Coronary artery (tissue), 2 donors: ENCODE results near the gene CLEC16A.
A peak's percentile ranks its signal among the peaks of the same experiment; 100 is the strongest.
"Not testable (repeated sequence)": the region's sequence is repeated elsewhere in the genome, so short reads cannot be mapped to it uniquely, and the experiment has no call there.

ENCODE experiments used
- DNase-seq: peaks from one replicate; pipeline ENCODE4 v3.0.0-alpha.2; 2017; ENCODE audit warnings: low spot score
- H3K27ac ChIP-seq, 2 donors: fragments of 200-600 bp; sonication (generic); one replicate each; pipeline ENCODE4 v1.5.1; 2016 to 2019
- H3K4me3 ChIP-seq: fragments of 200-600 bp; sonication (generic); 2 replicates; pipeline ENCODE4 v1.5.1; 2016; ENCODE audit warnings: mild to moderate bottlenecking, moderate library complexity
- TF ChIP-seq, protein P1 (sequence below): fragments of 200-600 bp; sonication (generic); IDR thresholded peaks from one replicate; pipeline ENCODE4 v1.5.1; 2019; ENCODE audit warnings: antibody characterized with exemption

The CLEC16A gene

DNA sequence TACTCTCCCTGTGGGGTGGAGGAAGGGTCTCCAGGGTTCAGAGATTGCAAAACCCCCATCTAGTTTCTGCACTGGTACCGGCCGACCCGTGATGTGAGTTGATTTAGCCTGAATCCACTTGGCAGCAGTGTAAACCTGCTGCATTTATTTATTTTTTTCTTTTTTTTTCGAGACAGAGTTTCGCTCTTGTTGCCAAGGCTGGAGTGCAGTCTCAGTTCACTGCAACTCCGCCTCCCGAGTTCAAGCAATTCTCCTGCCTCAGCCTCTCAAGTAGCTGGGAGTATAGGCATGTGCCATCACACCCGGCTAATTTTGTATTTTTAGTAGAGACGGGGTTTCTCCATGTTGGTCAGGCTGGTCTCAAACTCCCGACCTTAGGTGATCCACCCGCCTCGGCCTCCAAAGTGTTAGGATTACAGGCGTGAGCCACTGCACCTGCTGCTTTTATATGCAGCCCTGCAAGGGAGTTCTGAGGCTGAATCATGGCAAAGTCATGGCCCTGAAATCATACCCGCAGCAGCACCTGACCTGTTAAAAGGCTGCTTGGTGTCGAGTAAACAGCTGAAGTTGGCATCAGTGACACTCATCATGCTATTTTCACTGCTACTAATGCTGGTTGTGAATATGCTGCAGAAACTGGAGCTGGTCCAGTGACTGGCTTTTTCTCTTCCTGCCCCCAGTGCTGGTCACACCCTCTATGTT, 23.5 kb upstream of the CLEC16A start:
- no peak for DNase-seq
- TF ChIP-seq, protein P1, sequence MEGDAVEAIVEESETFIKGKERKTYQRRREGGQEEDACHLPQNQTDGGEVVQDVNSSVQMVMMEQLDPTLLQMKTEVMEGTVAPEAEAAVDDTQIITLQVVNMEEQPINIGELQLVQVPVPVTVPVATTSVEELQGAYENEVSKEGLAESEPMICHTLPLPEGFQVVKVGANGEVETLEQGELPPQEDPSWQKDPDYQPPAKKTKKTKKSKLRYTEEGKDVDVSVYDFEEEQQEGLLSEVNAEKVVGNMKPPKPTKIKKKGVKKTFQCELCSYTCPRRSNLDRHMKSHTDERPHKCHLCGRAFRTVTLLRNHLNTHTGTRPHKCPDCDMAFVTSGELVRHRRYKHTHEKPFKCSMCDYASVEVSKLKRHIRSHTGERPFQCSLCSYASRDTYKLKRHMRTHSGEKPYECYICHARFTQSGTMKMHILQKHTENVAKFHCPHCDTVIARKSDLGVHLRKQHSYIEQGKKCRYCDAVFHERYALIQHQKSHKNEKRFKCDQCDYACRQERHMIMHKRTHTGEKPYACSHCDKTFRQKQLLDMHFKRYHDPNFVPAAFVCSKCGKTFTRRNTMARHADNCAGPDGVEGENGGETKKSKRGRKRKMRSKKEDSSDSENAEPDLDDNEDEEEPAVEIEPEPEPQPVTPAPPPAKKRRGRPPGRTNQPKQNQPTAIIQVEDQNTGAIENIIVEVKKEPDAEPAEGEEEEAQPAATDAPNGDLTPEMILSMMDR, result no peak
- peak overlapping the region; percentile 83 to 89 for H3K27ac ChIP-seq
- H3K4me3 ChIP-seq, result no peak overlapping the region

DNA sequence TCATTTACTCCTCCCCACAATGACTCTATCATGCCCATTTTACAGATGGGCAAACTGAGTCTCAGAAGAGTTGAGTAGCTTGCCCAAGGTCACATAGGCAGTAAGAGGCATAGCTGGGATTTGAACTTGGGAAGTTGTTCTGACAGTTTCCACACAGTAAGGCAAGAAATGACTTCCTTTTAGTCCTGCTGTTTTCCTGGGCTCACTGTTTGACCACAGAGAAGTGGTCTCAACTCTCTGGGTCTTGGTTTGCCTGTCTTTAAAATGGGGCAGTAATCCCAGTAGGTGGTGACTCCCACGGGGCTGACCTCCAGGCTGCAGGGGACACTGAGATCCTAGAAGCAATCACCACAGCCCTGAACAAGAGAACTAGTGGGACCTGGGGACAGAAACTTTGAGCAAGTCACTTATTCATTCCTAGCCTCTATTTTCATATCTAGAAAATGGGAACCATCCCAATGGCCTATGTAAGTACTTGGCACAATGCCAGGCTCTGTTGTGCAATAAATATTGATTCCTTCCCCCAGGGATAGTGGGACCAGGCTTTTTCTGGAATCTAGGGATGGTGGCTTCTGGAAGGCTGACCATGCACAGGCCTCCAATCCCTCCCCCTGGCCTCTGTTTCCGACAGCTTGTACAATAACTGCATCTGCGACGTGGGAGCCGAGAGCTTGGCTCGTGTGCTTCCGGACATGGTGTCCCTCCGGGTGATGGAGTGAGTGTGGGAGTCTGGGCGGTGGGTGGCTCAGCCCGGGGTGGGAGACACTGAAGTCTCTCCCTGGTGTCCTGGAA, 22.6 kb upstream of the CLEC16A start:
- Histone ChIP-seq H3K4me3 (no peak overlapping the region), H3K27ac (peak overlapping the region; percentile 83 to 89)
- TF ChIP-seq, protein P1, result no peak
- DNase-seq, result no peak

DNA sequence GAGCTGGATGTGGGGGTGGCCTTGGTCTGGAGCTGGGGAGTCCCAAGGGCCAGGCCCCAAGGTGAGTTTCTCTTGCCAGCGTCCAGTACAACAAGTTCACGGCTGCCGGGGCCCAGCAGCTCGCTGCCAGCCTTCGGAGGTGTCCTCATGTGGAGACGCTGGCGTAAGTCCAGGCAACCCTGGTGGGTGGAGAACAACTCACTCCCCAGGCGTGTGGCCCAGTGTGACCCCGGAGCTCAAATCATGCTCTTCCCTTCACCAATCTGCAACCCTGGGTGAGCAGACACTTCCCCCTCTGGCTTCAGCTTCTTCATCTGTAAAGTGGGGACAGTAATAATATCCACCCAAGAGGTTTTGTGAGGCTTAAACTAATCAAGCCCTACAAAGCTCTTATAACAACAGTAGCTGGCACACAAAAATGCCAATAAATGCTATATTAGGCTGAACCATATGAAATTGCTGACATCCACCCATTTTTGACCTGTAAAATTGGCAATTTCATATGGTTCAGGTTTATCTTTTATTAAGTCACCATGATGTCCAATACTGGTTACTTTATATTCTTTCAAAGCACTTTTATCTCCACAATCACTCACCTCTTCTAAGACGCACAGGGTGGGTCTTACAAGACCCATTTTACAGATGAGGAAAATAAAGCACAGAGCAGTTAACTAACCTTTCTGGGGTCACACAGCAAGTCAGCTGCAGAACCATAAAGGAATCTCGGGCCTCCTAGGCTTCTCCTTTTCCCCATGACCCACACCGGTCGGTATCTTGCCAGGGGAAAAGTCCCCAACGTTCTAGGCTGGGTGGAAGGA, 21.8 kb upstream of the CLEC16A start:
- Histone ChIP-seq H3K4me3 (no peak overlapping the region), H3K27ac (peak overlapping the region; percentile 83 to 89)
- TF ChIP-seq, protein P1, result no peak
- no peak for DNase-seq

DNA sequence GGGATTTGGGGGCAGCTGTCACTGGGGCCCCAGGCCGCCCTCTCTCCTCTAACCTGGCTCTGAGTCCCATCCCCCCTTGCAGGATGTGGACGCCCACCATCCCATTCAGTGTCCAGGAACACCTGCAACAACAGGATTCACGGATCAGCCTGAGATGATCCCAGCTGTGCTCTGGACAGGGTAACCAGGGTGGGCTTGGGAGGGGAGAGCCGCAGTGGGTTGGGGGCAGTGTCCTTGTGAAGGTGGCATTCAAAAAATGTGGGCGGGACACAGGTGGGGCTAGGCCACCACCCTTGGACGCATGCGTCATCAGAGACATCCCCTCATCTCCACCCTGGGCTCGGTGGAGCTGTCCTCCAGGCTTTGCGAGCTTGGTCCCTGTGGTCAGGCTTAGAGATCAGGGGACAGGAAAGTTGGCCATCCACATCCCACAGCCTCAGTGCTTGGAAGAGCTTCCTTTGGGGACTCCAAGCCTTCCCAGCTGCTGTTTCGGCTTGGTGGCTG, 21.2 kb upstream of the CLEC16A start:
- DNase-seq, result no peak
- H3K4me3 ChIP-seq, result no peak overlapping the region
- H3K27ac ChIP-seq, result peak overlapping the region; percentile 83 to 89
- TF ChIP-seq, protein P1, result no peak

DNA sequence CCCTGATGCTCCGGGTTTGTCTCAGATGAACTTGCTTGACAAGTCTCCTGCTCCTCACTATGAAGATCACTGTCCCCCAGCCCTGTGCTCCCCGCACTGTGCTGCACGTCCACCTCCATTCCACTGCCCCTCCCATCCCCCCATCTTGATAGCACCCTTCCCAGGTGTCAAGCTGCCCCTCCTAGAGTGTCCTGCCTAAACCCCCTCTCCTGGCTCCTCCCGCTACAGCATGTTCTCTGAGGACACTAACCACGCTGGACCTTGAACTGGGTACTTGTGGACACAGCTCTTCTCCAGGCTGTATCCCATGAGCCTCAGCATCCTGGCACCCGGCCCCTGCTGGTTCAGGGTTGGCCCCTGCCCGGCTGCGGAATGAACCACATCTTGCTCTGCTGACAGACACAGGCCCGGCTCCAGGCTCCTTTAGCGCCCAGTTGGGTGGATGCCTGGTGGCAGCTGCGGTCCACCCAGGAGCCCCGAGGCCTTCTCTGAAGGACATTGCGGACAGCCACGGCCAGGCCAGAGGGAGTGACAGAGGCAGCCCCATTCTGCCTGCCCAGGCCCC, 20.6 kb upstream of the CLEC16A start:
- H3K4me3 ChIP-seq, result no peak overlapping the region

DNA sequence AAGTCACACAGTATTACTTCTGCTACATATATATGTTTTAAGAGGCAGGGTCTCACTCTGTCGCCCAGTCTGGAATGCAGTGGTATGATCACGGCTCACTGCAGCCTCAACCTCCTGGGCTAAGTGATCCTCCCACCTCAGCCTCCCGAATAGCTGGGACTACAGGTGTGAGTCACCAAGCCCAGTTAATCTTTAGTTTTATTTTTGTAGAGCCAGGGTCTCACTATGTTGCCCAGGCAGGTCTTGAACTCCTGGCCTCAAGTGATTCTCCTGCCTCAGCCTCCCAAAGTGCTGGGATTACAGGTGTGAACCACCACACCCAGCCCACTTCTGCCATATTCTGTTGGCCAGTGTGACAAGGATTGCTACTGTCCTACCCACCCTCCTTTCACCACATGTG, 19.1 kb upstream of the CLEC16A start:
- H3K4me3 ChIP-seq, DNase-seq: not testable (repeated sequence)
- H3K27ac ChIP-seq, result peak overlapping the region; percentile 2 to 89

More for the DNA sequence above, 20.6 kb upstream of the CLEC16A start:
- peak; percentile 89 for DNase-seq
- H3K27ac ChIP-seq, result peak overlapping the region; percentile 83 to 89
- TF ChIP-seq, protein P1, result no peak

DNA sequence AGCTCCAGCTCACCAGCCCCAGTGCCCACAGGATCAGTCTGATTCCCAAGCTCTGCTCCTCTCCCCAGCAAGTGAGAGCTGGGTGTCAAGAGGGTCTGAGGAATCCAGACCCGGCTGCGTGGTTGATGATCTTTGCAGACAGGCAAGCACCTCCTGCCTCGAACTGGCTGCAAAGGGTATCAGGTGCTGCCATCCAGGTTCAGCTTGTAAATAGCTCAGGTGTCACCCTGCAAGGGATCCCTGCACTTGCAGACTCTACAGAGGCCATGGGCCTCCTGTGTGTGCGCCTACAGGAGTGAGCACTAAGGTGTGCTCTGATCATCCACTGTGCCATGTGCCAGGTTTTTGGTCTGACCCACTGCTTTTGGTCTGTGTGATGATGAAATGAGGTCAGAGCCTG, 18.3 kb upstream of the CLEC16A start:
- no peak overlapping the region for H3K4me3 ChIP-seq
- no peak overlapping the region for H3K27ac ChIP-seq
- TF ChIP-seq, protein P1, result no peak
- no peak for DNase-seq
